GM18519 (cell line): ENCODE results near the gene ARL2BP.
"Not testable (repeated sequence)": the region's sequence is repeated elsewhere in the genome, so short reads cannot be mapped to it uniquely, and the experiment has no call there.

Experiments
- ATAC-seq: cut with Tn5 transposase; IDR thresholded peaks from one replicate; pipeline ENCODE4 v1.9.1; 2021; ENCODE audit warnings: mild to moderate bottlenecking, moderate library complexity; ENCODE audit not compliant: unreplicated experiment, low FRiP score

The ARL2BP gene

GRCh38 chr16:57262841-57263540, 17.9 kb downstream of the ARL2BP start:
- ATAC-seq = no peak

- ATAC-seq = no peak
Measured at GRCh38 chr16:57263541-57264351, 18.7 kb downstream of the ARL2BP start.

DNA sequence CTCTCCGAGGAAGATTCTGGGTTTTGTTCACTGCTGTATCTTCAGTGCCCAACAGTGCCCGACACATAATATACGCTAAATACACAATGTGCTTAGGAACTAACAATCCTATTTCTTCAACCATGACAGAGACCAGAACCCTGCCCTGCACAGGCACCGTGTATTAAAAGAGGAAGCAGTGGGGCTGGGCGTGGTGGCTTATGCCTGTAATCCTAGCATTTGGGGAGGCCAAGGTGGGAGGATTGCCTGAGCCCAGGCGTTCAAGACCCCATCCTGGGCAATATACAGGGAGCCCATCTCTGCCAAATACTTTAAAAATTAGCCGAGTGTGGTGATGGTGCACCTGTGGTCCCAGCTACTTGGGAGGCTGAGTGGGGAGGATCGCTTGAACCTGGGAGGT, 19.3 kb downstream of the ARL2BP start:
- ATAC-seq = no peak

DNA sequence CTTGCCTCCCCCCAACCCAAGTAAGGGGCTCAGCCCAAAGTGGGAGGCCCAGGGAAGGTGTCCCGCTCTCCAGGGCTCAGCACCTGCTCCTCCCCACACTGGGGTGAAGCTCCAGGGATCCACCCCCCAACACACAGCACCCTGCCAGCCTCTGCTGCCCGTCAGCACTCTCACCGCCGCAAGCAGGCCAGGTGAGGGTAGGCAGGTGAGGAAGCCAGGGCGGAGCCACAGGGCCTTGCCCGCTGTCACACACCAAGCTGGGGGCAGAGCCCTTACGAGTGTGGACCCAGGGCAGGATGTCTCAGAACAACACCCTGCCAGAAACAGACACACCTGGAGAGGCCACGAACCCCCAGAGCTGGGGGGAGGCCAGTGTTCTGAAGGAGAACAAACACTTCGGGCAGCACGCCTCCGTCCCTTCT, 19.9 kb downstream of the ARL2BP start:
- ATAC-seq = no peak

DNA sequence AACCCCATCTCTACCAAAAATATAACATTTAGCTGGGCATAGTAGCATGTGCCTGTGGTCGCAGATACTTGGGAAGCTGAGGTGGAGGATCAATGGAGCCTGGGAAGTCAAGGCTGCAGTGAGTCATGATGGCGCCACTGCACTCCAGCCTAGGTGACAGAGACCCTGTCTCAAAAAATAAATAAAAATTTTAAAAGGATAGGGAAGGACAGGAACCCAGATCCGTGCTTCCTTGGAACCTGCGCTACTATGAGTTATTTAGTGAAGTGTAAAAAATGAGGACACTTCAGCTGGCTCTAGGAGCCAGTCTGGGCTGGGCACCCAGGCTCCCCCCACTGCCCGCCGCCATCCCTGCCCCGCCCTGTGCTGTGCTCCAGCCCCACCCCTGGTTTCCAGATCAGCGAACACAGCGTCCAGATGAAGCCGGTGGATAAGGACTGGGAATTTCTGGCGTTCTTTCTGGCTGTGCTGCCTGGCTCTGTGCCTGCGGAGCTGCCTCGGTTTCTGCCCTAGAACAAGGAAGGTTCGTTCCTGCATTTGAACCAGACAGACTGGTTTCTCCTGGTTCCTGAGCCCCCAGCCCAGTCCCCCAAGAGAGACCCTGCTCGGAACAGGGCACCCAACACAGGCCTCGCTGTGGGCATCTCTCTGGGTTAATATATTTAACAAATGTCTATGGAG, 20.9 kb downstream of the ARL2BP start:
- ATAC-seq = no peak

GRCh38 chr16:57266531-57267260, 21.6 kb downstream of the ARL2BP start:
- ATAC-seq = no peak

- ATAC-seq = not testable (repeated sequence)
Measured at GRCh38 chr16:57267343-57267742, 22.3 kb downstream of the ARL2BP start.

- no peak for ATAC-seq
Measured at GRCh38 chr16:57268804-57269800, 24.0 kb downstream of the ARL2BP start.

- no peak for ATAC-seq
Measured at GRCh38 chr16:57270221-57271062, 25.4 kb downstream of the ARL2BP start.

DNA sequence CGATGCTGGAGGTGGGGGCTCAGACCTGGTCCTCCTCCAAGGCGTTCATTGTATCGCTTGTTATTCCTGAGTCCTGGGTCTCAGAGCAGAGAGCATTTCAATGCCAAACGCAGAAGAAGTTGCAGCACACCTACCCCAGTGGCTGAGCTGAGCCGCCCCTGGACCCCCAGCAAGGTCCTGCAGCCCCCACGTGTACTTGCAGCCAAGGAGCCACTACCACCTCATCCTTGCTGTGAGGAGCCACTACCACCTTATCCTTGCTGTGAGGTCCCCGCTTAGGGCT, 25.9 kb downstream of the ARL2BP start:
- no peak for ATAC-seq

GRCh38 chr16:57271867-57272495, 26.9 kb downstream of the ARL2BP start:
- no peak for ATAC-seq

- no peak for ATAC-seq
Measured at GRCh38 chr16:57273359-57273758, 28.3 kb downstream of the ARL2BP start.

- ATAC-seq = no peak
Measured at GRCh38 chr16:57273826-57274225, 28.8 kb downstream of the ARL2BP start.

DNA sequence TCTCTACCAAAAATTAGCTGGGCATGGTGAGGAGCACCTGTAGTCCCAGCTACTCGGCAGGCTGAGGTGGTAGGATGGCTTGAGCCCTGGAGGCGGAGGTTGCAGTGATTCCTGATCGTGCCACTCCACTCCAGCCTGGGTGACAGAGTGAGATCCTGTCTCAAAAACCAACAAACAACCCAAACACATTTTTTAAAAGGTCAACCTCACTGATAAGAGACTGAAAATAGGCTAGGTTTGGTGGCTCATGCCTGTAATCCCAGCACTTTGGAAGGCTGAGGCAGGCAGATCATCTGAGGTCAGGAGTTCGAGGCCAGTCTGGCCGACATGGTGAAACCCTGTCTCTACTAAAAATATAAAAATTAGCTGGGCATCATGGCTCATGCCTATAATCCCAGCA, 30.9 kb downstream of the ARL2BP start:
- ATAC-seq = not testable (repeated sequence)

DNA sequence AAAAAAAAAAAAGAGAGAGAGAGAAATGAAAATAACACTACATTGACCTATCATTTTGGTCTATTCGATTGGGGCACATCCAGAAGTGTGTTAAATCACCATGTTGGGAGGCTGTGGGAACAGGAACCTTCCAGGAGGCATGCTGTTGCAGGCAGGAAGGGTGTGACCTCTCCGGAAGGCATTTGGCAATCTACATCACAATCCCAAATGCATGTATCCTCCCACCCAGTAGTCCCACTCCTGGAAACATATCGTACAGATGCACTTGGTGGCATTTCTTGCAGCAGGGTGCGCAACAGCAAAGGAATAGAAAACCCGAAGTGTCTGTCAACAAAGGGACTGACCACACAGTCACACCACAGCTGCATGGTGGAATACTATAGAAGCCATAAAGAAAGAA, 31.5 kb downstream of the ARL2BP start:
- no peak for ATAC-seq

GRCh38 chr16:57277586-57277985, 32.5 kb downstream of the ARL2BP start:
- no peak for ATAC-seq

DNA sequence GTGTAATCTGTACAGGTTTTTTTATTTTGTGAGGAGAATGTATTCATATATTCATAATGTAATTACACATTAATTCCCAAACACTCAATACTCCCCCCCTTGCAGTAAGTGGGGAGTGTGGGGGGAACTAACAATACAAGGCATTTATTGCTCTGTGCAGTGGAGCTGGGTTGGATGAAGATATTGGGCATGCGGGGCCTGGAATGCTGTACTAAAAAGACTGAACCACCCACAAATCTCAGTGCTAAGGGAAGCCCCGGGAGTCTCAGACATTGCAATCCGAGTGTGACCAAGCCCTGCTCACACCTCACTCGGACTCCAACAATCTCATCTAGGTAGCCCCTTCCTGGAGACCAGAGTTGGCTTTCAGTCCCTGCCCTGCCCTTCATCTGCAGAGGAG, 33.4 kb downstream of the ARL2BP start:
- ATAC-seq = no peak
